Measurements from ENCODE around the gene STIM1.
"Not testable (repeated sequence)": the region's sequence is repeated elsewhere in the genome, so short reads cannot be mapped to it uniquely, and the experiment has no call there.

The STIM1 gene

GRCh38 chr11:3853545-3853842, 2.0 kb upstream of the STIM1 start:
- no peaks in the 10 kb centered on the region for H3K36me3 ChIP-seq (ENCODE audit: control insufficient read depth in 5 of 5, insufficient read depth in 5 of 5, low read length in 5 of 5)
- no peak overlapping the region for H3K9ac ChIP-seq (ENCODE audit: low read length in 5 of 5)
- H3K27me3 ChIP-seq (ENCODE audit: control insufficient read depth in 5 of 5, insufficient read depth in 4 of 5, low read length in 5 of 5): peaks cover 0 to 4% (median 0%) of the 10 kb centered on the region in 5 donors
- H3K27ac ChIP-seq (ENCODE audit: low read depth, low read length): no peak overlapping the region
- H3K4me3 ChIP-seq (ENCODE audit: low read depth in 1 of 5, low read length in 5 of 5): no peak overlapping the region
- no peaks in the 10 kb centered on the region for H3K9me3 ChIP-seq (ENCODE audit: control insufficient read depth in 5 of 5, low read length in 5 of 5)
- H3K4me1 ChIP-seq (ENCODE audit: control insufficient read depth in 5 of 5, insufficient read depth in 5 of 5, low read length in 5 of 5): peaks cover 21 to 43% (median 37%) of the 10 kb centered on the region in 5 donors

- H3K4me1 ChIP-seq (ENCODE audit: control insufficient read depth in 5 of 5, insufficient read depth in 5 of 5, low read length in 5 of 5): peaks cover 22 to 48% (median 43%) of the 10 kb centered on the region in 5 donors
- H3K9me3 ChIP-seq (ENCODE audit: control insufficient read depth in 5 of 5, low read length in 5 of 5): no peaks in the 10 kb centered on the region
- peak overlapping the region; percentile 35 to 100 (median 93) for H3K9ac ChIP-seq (ENCODE audit: low read length in 5 of 5)
- H3K36me3 ChIP-seq (ENCODE audit: control insufficient read depth in 5 of 5, insufficient read depth in 5 of 5, low read length in 5 of 5): no peaks in the 10 kb centered on the region
- H3K4me3 ChIP-seq (ENCODE audit: low read depth in 1 of 5, low read length in 5 of 5): peak overlapping the region in 4 of 5 donors; percentile 65 to 90 (median 85)
- H3K27me3 ChIP-seq (ENCODE audit: control insufficient read depth in 5 of 5, insufficient read depth in 4 of 5, low read length in 5 of 5): peaks cover 0 to 4% (median 0%) of the 10 kb centered on the region in 5 donors
- peak overlapping the region; percentile 99 for H3K27ac ChIP-seq (ENCODE audit: low read depth, low read length)
Observed at GRCh38 chr11:3853899-3854659, 1.4 kb upstream of the STIM1 start.

- Histone ChIP-seq H3K4me3 (ENCODE audit: low read depth in 1 of 5, low read length in 5 of 5) (peak overlapping the region in 4 of 5 donors; percentile 65 to 90 (median 85)), H3K36me3 (ENCODE audit: control insufficient read depth in 5 of 5, insufficient read depth in 5 of 5, low read length in 5 of 5) (no peaks in the 10 kb centered on the region), H3K9me3 (ENCODE audit: control insufficient read depth in 5 of 5, low read length in 5 of 5) (no peaks in the 10 kb centered on the region), H3K27me3 (ENCODE audit: control insufficient read depth in 5 of 5, insufficient read depth in 4 of 5, low read length in 5 of 5) (peaks cover 0 to 4% (median 0%) of the 10 kb centered on the region in 5 donors), H3K4me1 (ENCODE audit: control insufficient read depth in 5 of 5, insufficient read depth in 5 of 5, low read length in 5 of 5) (peaks cover 22 to 51% (median 48%) of the 10 kb centered on the region in 5 donors), H3K27ac (ENCODE audit: low read depth, low read length) (peak overlapping the region; percentile 99), H3K9ac (ENCODE audit: low read length in 5 of 5) (peak overlapping the region; percentile 35 to 100 (median 93))
Observed at GRCh38 chr11:3854660-3854976, 846 bp upstream of the STIM1 start.

GRCh38 chr11:3855808-3856491, 486 bp downstream of the STIM1 start:
- H3K4me3 ChIP-seq (ENCODE audit: low read depth in 1 of 5, low read length in 5 of 5): peak overlapping the region; percentile 80 to 91 (median 86)
- peaks cover 0 to 4% (median 0%) of the 10 kb centered on the region in 5 donors for H3K27me3 ChIP-seq (ENCODE audit: control insufficient read depth in 5 of 5, insufficient read depth in 4 of 5, low read length in 5 of 5)
- H3K4me1 ChIP-seq (ENCODE audit: control insufficient read depth in 5 of 5, insufficient read depth in 5 of 5, low read length in 5 of 5): peaks cover 22 to 61% (median 59%) of the 10 kb centered on the region in 5 donors
- H3K9ac ChIP-seq (ENCODE audit: low read length in 5 of 5): peak overlapping the region; percentile 86 to 93 (median 89)
- H3K9me3 ChIP-seq (ENCODE audit: control insufficient read depth in 5 of 5, low read length in 5 of 5): no peaks in the 10 kb centered on the region
- peak overlapping the region; percentile 99 for H3K27ac ChIP-seq (ENCODE audit: low read depth, low read length)
- no peaks in the 10 kb centered on the region for H3K36me3 ChIP-seq (ENCODE audit: control insufficient read depth in 5 of 5, insufficient read depth in 5 of 5, low read length in 5 of 5)

GRCh38 chr11:3856856-3857553, 1.5 kb downstream of the STIM1 start:
- Histone ChIP-seq H3K9me3 (ENCODE audit: control insufficient read depth in 5 of 5, low read length in 5 of 5) (no peaks in the 10 kb centered on the region), H3K36me3 (ENCODE audit: control insufficient read depth in 5 of 5, insufficient read depth in 5 of 5, low read length in 5 of 5) (no peaks in the 10 kb centered on the region), H3K4me1 (ENCODE audit: control insufficient read depth in 5 of 5, insufficient read depth in 5 of 5, low read length in 5 of 5) (peaks cover 22 to 70% (median 68%) of the 10 kb centered on the region in 5 donors), H3K4me3 (ENCODE audit: low read depth in 1 of 5, low read length in 5 of 5) (peak overlapping the region; percentile 80 to 91 (median 86)), H3K9ac (ENCODE audit: low read length in 5 of 5) (peak overlapping the region; percentile 86 to 93 (median 89)), H3K27ac (ENCODE audit: low read depth, low read length) (peak overlapping the region; percentile 99), H3K27me3 (ENCODE audit: control insufficient read depth in 5 of 5, insufficient read depth in 4 of 5, low read length in 5 of 5) (peaks cover 0 to 4% (median 0%) of the 10 kb centered on the region in 5 donors)

GRCh38 chr11:3857628-3858027, 2.2 kb downstream of the STIM1 start:
- Histone ChIP-seq H3K36me3 (ENCODE audit: control insufficient read depth in 5 of 5, insufficient read depth in 5 of 5, low read length in 5 of 5) (no peaks in the 10 kb centered on the region), H3K9ac (ENCODE audit: low read length in 5 of 5) (peak overlapping the region in 3 of 5 donors; percentile 16 to 35 (median 33)), H3K4me1 (ENCODE audit: control insufficient read depth in 5 of 5, insufficient read depth in 5 of 5, low read length in 5 of 5) (peaks cover 22 to 76% (median 71%) of the 10 kb centered on the region in 5 donors), H3K4me3 (ENCODE audit: low read depth in 1 of 5, low read length in 5 of 5) (peak overlapping the region; percentile 46 to 91 (median 86)), H3K27me3 (ENCODE audit: control insufficient read depth in 5 of 5, insufficient read depth in 4 of 5, low read length in 5 of 5) (peaks cover 0 to 4% (median 0%) of the 10 kb centered on the region in 5 donors), H3K27ac (ENCODE audit: low read depth, low read length) (peak overlapping the region; percentile 33), H3K9me3 (ENCODE audit: control insufficient read depth in 5 of 5, low read length in 5 of 5) (no peaks in the 10 kb centered on the region)

- Histone ChIP-seq H3K27me3 (ENCODE audit: control insufficient read depth in 5 of 5, insufficient read depth in 4 of 5, low read length in 5 of 5) (peaks cover 0 to 4% (median 0%) of the 10 kb centered on the region in 5 donors), H3K9ac (ENCODE audit: low read length in 5 of 5) (peak overlapping the region in 1 of 5 donors; percentile 38), H3K27ac (ENCODE audit: low read depth, low read length) (no peak overlapping the region), H3K36me3 (ENCODE audit: control insufficient read depth in 5 of 5, insufficient read depth in 5 of 5, low read length in 5 of 5) (no peaks in the 10 kb centered on the region), H3K9me3 (ENCODE audit: control insufficient read depth in 5 of 5, low read length in 5 of 5) (no peaks in the 10 kb centered on the region), H3K4me3 (ENCODE audit: low read depth in 1 of 5, low read length in 5 of 5) (peak overlapping the region in 4 of 5 donors; percentile 14 to 45 (median 32)), H3K4me1 (ENCODE audit: control insufficient read depth in 5 of 5, insufficient read depth in 5 of 5, low read length in 5 of 5) (peaks cover 19 to 68% (median 65%) of the 10 kb centered on the region in 5 donors)
Observed at GRCh38 chr11:3859373-3859881, 4.0 kb downstream of the STIM1 start.

- no peak overlapping the region for H3K4me3 ChIP-seq (ENCODE audit: low read depth in 1 of 5, low read length in 5 of 5)
- peaks cover 13 to 74% (median 67%) of the 10 kb centered on the region in 5 donors for H3K4me1 ChIP-seq (ENCODE audit: control insufficient read depth in 5 of 5, insufficient read depth in 5 of 5, low read length in 5 of 5)
- no peaks in the 10 kb centered on the region for H3K9me3 ChIP-seq (ENCODE audit: control insufficient read depth in 5 of 5, low read length in 5 of 5)
- H3K36me3 ChIP-seq (ENCODE audit: control insufficient read depth in 5 of 5, insufficient read depth in 5 of 5, low read length in 5 of 5): no peaks in the 10 kb centered on the region
- no peak overlapping the region for H3K9ac ChIP-seq (ENCODE audit: low read length in 5 of 5)
- H3K27me3 ChIP-seq (ENCODE audit: control insufficient read depth in 5 of 5, insufficient read depth in 4 of 5, low read length in 5 of 5): no peaks in the 10 kb centered on the region
- H3K27ac ChIP-seq (ENCODE audit: low read depth, low read length): no peak overlapping the region
Observed at GRCh38 chr11:3860375-3860774, 4.9 kb downstream of the STIM1 start.

- not testable (repeated sequence) for H3K9me3 ChIP-seq (ENCODE audit: control insufficient read depth in 5 of 5, low read length in 5 of 5); H3K9ac ChIP-seq (ENCODE audit: low read length in 5 of 5); H3K27ac ChIP-seq (ENCODE audit: low read depth, low read length); H3K27me3 ChIP-seq (ENCODE audit: control insufficient read depth in 5 of 5, insufficient read depth in 4 of 5, low read length in 5 of 5); H3K36me3 ChIP-seq (ENCODE audit: control insufficient read depth in 5 of 5, insufficient read depth in 5 of 5, low read length in 5 of 5); H3K4me3 ChIP-seq (ENCODE audit: low read depth in 1 of 5, low read length in 5 of 5)
- H3K4me1 ChIP-seq (ENCODE audit: control insufficient read depth in 5 of 5, insufficient read depth in 5 of 5, low read length in 5 of 5): peaks cover 18 to 80% (median 73%) of the 10 kb centered on the region in 5 donors
Observed at GRCh38 chr11:3860898-3861393, 5.5 kb downstream of the STIM1 start.
